HEK293 (cell line): Measurements from ENCODE around the gene CYP27B1.

Experiments used
- BCL11B ChIP-seq: fragments of 450-650 bp; formaldehyde crosslinking; IDR thresholded peaks from 2 replicates; pipeline ENCODE4 v1.5.1; 2016; ENCODE audit warnings: low read depth, missing biosample characterization, missing genetic modification characterization
- GLIS2 ChIP-seq: fragments of 450-650 bp; formaldehyde crosslinking; IDR thresholded peaks from 2 replicates; pipeline ENCODE4 v1.5.1; 2016; ENCODE audit warnings: missing biosample characterization, missing genetic modification characterization
- KLF1 ChIP-seq: fragments of 450-650 bp; formaldehyde crosslinking; IDR thresholded peaks from 2 replicates; pipeline ENCODE4 v1.5.1; 2016; ENCODE audit warnings: missing biosample characterization, missing genetic modification characterization
- SP7 ChIP-seq: fragments of 450-650 bp; formaldehyde crosslinking; IDR thresholded peaks from 2 replicates; pipeline ENCODE4 v1.5.1; 2016; ENCODE audit warnings: missing biosample characterization, missing genetic modification characterization
- TCF7L2 ChIP-seq: IDR thresholded peaks from 2 replicates; pipeline ENCODE4 v1.6.1; 2011; ENCODE audit warnings: low read depth, mild to moderate bottlenecking, inconsistent platforms, low read length, moderate library complexity, borderline replicate concordance
- ZNF335 ChIP-seq: fragments of 450-650 bp; formaldehyde crosslinking; conservative IDR thresholded peaks from 2 replicates; pipeline ENCODE4 v1.5.1; 2016; ENCODE audit warnings: missing biosample characterization, missing genetic modification characterization
- ZNF350 ChIP-seq: fragments of 450-650 bp; formaldehyde crosslinking; IDR thresholded peaks from 2 replicates; pipeline ENCODE4 v1.5.0; 2017; ENCODE audit warnings: missing biosample characterization, mild to moderate bottlenecking, missing genetic modification characterization
- ZNF558 ChIP-seq: fragments of 450-650 bp; formaldehyde crosslinking; IDR thresholded peaks from 2 replicates; pipeline ENCODE4 v1.5.1; 2016; ENCODE audit warnings: missing biosample characterization, missing genetic modification characterization
- ZNF571 ChIP-seq: fragments of 450-650 bp; formaldehyde crosslinking; IDR thresholded peaks from 2 replicates; pipeline ENCODE4 v1.5.0; 2017; ENCODE audit warnings: missing biosample characterization, missing genetic modification characterization
- ZNF629 ChIP-seq: fragments of 450-650 bp; formaldehyde crosslinking; IDR thresholded peaks from 2 replicates; pipeline ENCODE4 v1.5.1; 2017; ENCODE audit warnings: missing biosample characterization, missing genetic modification characterization
- ZNF660 ChIP-seq: fragments of 450-650 bp; IDR thresholded peaks from 2 replicates; pipeline ENCODE4 v1.5.1; 2018; ENCODE audit warnings: missing biosample characterization, mild to moderate bottlenecking, missing genetic modification characterization
- ZNF664 ChIP-seq: fragments of 450-650 bp; formaldehyde crosslinking; IDR thresholded peaks from 2 replicates; pipeline ENCODE4 v1.5.1; 2016; ENCODE audit warnings: missing biosample characterization, missing genetic modification characterization
- ZNF768 ChIP-seq: fragments of 450-650 bp; formaldehyde crosslinking; IDR thresholded peaks from 2 replicates; pipeline ENCODE4 v1.5.1; 2018; ENCODE audit warnings: missing biosample characterization, mild to moderate bottlenecking, missing genetic modification characterization
- TF ChIP-seq, protein P1 (sequence below): fragments of 450-650 bp; formaldehyde crosslinking; IDR thresholded peaks from 2 replicates; pipeline ENCODE4 v1.5.1; 2017; ENCODE audit warnings: missing biosample characterization, mild to moderate bottlenecking, missing genetic modification characterization, moderate library complexity
- TF ChIP-seq, protein P2 (sequence below): fragments of 450-650 bp; formaldehyde crosslinking; IDR thresholded peaks from 2 replicates; pipeline ENCODE4 v1.5.1; 2017; ENCODE audit warnings: missing biosample characterization, missing genetic modification characterization
- TF ChIP-seq, protein P3 (sequence below): fragments of 450-650 bp; formaldehyde crosslinking; IDR thresholded peaks from 2 replicates; pipeline ENCODE4 v1.5.1; 2016; ENCODE audit warnings: missing biosample characterization, missing genetic modification characterization
- TF ChIP-seq, protein P4 (sequence below): fragments of 450-650 bp; formaldehyde crosslinking; IDR thresholded peaks from 2 replicates; pipeline ENCODE4 v1.5.1; 2016; ENCODE audit warnings: missing biosample characterization, missing genetic modification characterization
- TF ChIP-seq, protein P5 (sequence below): fragments of 450-650 bp; formaldehyde crosslinking; IDR thresholded peaks from 2 replicates; pipeline ENCODE4 v1.5.1; 2016; ENCODE audit warnings: missing biosample characterization, missing genetic modification characterization
- TF ChIP-seq, protein P6 (sequence below): fragments of 450-650 bp; formaldehyde crosslinking; IDR thresholded peaks from 2 replicates; pipeline ENCODE4 v1.5.1; 2016; ENCODE audit warnings: missing biosample characterization, missing genetic modification characterization, borderline replicate concordance
- TF ChIP-seq, protein P7 (sequence below): fragments of 450-650 bp; formaldehyde crosslinking; IDR thresholded peaks from 2 replicates; pipeline ENCODE4 v1.5.1; 2016; ENCODE audit warnings: missing biosample characterization, missing genetic modification characterization

Gene CYP27B1

DNA sequence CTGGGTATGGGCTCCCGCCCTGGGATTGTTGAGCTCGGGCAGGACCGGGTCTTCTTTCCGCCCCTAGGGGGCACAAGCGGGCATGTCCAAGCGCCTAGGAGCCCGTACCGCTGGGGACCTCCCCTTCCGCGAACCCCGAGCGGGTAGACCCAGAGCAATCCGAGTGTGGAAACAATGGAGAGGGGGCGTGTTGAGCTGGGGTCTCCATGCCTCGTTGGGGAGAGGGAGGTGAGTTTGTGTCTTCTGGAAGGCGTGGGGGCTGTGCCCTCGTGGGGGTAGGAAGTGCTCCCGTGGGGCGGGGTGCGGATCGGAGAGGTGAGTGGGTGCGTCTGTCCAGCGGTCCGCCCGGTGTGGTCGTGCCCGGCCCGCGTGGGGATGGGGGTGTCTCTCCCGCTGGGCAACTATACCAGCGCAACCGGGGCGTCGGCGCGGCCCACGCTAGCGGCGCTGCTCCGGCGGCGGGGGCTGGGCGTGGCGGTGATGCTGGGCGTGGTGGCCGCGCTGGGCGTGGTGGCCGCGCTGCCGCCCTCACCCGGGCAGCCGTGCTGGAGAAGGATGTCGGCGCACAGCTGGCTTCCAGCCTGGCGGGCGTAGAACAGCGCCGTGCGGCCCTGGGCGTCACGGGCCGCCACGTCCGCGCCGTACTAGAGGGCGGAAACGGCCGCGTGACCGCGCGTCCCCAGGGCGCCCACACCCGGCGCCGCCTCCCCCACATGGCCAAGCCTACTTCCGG is 40.6 kb downstream of the CYP27B1 start (continued):
- TF ChIP-seq, protein P1, sequence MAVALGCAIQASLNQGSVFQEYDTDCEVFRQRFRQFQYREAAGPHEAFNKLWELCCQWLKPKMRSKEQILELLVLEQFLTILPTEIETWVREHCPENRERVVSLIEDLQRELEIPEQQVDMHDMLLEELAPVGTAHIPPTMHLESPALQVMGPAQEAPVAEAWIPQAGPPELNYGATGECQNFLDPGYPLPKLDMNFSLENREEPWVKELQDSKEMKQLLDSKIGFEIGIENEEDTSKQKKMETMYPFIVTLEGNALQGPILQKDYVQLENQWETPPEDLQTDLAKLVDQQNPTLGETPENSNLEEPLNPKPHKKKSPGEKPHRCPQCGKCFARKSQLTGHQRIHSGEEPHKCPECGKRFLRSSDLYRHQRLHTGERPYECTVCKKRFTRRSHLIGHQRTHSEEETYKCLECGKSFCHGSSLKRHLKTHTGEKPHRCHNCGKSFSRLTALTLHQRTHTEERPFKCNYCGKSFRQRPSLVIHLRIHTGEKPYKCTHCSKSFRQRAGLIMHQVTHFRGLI (tag by site-specific recombination) = no peak
- TF ChIP-seq, protein P2, sequence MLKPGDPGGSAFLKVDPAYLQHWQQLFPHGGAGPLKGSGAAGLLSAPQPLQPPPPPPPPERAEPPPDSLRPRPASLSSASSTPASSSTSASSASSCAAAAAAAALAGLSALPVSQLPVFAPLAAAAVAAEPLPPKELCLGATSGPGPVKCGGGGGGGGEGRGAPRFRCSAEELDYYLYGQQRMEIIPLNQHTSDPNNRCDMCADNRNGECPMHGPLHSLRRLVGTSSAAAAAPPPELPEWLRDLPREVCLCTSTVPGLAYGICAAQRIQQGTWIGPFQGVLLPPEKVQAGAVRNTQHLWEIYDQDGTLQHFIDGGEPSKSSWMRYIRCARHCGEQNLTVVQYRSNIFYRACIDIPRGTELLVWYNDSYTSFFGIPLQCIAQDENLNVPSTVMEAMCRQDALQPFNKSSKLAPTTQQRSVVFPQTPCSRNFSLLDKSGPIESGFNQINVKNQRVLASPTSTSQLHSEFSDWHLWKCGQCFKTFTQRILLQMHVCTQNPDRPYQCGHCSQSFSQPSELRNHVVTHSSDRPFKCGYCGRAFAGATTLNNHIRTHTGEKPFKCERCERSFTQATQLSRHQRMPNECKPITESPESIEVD = no peak
- no peak for TF ChIP-seq ZNF664
- peak; percentile 38; the same call in 1 of the 2 replicates for TF ChIP-seq ZNF660 (tag by site-specific recombination)
- no peak for TF ChIP-seq TCF7L2
- TF ChIP-seq ZNF629 (tag by site-specific recombination) = peak; percentile 81
- peak; percentile 99 for TF ChIP-seq ZNF335 (tag by site-specific recombination)
- TF ChIP-seq, protein P3, sequence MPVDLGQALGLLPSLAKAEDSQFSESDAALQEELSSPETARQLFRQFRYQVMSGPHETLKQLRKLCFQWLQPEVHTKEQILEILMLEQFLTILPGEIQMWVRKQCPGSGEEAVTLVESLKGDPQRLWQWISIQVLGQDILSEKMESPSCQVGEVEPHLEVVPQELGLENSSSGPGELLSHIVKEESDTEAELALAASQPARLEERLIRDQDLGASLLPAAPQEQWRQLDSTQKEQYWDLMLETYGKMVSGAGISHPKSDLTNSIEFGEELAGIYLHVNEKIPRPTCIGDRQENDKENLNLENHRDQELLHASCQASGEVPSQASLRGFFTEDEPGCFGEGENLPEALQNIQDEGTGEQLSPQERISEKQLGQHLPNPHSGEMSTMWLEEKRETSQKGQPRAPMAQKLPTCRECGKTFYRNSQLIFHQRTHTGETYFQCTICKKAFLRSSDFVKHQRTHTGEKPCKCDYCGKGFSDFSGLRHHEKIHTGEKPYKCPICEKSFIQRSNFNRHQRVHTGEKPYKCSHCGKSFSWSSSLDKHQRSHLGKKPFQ = 0 out of 2 replicates have a peak, but pooled peaks have one; percentile 30
- TF ChIP-seq BCL11B = no peak
- no peak for TF ChIP-seq ZNF571
- TF ChIP-seq, protein P4, sequence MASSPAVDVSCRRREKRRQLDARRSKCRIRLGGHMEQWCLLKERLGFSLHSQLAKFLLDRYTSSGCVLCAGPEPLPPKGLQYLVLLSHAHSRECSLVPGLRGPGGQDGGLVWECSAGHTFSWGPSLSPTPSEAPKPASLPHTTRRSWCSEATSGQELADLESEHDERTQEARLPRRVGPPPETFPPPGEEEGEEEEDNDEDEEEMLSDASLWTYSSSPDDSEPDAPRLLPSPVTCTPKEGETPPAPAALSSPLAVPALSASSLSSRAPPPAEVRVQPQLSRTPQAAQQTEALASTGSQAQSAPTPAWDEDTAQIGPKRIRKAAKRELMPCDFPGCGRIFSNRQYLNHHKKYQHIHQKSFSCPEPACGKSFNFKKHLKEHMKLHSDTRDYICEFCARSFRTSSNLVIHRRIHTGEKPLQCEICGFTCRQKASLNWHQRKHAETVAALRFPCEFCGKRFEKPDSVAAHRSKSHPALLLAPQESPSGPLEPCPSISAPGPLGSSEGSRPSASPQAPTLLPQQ (tag by site-specific recombination) = peak; percentile 88; the same call in 1 of the 2 replicates
- TF ChIP-seq, protein P5, sequence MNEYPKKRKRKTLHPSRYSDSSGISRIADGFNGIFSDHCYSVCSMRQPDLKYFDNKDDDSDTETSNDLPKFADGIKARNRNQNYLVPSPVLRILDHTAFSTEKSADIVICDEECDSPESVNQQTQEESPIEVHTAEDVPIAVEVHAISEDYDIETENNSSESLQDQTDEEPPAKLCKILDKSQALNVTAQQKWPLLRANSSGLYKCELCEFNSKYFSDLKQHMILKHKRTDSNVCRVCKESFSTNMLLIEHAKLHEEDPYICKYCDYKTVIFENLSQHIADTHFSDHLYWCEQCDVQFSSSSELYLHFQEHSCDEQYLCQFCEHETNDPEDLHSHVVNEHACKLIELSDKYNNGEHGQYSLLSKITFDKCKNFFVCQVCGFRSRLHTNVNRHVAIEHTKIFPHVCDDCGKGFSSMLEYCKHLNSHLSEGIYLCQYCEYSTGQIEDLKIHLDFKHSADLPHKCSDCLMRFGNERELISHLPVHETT (tag by site-specific recombination) = no peak
- TF ChIP-seq, protein P6, sequence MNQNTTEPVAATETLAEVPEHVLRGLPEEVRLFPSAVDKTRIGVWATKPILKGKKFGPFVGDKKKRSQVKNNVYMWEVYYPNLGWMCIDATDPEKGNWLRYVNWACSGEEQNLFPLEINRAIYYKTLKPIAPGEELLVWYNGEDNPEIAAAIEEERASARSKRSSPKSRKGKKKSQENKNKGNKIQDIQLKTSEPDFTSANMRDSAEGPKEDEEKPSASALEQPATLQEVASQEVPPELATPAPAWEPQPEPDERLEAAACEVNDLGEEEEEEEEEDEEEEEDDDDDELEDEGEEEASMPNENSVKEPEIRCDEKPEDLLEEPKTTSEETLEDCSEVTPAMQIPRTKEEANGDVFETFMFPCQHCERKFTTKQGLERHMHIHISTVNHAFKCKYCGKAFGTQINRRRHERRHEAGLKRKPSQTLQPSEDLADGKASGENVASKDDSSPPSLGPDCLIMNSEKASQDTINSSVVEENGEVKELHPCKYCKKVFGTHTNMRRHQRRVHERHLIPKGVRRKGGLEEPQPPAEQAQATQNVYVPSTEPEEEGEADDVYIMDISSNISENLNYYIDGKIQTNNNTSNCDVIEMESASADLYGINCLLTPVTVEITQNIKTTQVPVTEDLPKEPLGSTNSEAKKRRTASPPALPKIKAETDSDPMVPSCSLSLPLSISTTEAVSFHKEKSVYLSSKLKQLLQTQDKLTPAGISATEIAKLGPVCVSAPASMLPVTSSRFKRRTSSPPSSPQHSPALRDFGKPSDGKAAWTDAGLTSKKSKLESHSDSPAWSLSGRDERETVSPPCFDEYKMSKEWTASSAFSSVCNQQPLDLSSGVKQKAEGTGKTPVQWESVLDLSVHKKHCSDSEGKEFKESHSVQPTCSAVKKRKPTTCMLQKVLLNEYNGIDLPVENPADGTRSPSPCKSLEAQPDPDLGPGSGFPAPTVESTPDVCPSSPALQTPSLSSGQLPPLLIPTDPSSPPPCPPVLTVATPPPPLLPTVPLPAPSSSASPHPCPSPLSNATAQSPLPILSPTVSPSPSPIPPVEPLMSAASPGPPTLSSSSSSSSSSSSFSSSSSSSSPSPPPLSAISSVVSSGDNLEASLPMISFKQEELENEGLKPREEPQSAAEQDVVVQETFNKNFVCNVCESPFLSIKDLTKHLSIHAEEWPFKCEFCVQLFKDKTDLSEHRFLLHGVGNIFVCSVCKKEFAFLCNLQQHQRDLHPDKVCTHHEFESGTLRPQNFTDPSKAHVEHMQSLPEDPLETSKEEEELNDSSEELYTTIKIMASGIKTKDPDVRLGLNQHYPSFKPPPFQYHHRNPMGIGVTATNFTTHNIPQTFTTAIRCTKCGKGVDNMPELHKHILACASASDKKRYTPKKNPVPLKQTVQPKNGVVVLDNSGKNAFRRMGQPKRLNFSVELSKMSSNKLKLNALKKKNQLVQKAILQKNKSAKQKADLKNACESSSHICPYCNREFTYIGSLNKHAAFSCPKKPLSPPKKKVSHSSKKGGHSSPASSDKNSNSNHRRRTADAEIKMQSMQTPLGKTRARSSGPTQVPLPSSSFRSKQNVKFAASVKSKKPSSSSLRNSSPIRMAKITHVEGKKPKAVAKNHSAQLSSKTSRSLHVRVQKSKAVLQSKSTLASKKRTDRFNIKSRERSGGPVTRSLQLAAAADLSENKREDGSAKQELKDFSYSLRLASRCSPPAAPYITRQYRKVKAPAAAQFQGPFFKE (tag by site-specific recombination) = no peak; the same call in 1 of the 2 replicates
- TF ChIP-seq ZNF350 (tag by site-specific recombination) = no peak
- TF ChIP-seq GLIS2 (tag by site-specific recombination) = peak; percentile 100
- peak; percentile 95 for TF ChIP-seq KLF1 (tag by site-specific recombination)
- TF ChIP-seq, protein P7, sequence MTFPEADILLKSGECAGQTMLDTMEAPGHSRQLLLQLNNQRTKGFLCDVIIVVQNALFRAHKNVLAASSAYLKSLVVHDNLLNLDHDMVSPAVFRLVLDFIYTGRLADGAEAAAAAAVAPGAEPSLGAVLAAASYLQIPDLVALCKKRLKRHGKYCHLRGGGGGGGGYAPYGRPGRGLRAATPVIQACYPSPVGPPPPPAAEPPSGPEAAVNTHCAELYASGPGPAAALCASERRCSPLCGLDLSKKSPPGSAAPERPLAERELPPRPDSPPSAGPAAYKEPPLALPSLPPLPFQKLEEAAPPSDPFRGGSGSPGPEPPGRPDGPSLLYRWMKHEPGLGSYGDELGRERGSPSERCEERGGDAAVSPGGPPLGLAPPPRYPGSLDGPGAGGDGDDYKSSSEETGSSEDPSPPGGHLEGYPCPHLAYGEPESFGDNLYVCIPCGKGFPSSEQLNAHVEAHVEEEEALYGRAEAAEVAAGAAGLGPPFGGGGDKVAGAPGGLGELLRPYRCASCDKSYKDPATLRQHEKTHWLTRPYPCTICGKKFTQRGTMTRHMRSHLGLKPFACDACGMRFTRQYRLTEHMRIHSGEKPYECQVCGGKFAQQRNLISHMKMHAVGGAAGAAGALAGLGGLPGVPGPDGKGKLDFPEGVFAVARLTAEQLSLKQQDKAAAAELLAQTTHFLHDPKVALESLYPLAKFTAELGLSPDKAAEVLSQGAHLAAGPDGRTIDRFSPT (tag by site-specific recombination) = peak; percentile 96
- peak; percentile 88 for TF ChIP-seq SP7 (tag by site-specific recombination)
- no peak; the same call in 1 of the 2 replicates for TF ChIP-seq ZNF558
- TF ChIP-seq ZNF768 (tag by site-specific recombination) = no peak
